HepG2 (cell line): ENCODE measurements around the gene ZCCHC3. TPM values are rescaled to one million over a fixed set of nuclear protein-coding genes. Genes with fewer than 3 reads are reported as not detected.

Experiments used
- ATF4 ChIP-seq, 2 experiments: fragments of 450-650 bp in 1 of 2; sonication (generic) in 1 of 2; formaldehyde crosslinking; IDR thresholded peaks; 2 replicates each; pipeline versions ENCODE4 v1.5.0 to v1.8.0; 2020 to 2022; ENCODE audit warnings: mild to moderate bottlenecking in 1 of 2, missing genetic modification reagents in 1 of 2
- BRCA1 ChIP-seq: sonication (generic); formaldehyde crosslinking; IDR thresholded peaks from 2 replicates; pipeline ENCODE4 v1.4.0; 2020; ENCODE audit warnings: missing genetic modification reagents
- CHD4 ChIP-seq: fragments of 200-600 bp; sonication (generic); IDR thresholded peaks from 2 replicates; pipeline ENCODE4 v1.7.0; 2017; ENCODE audit warnings: mild to moderate bottlenecking, low read length, borderline replicate concordance
- EEA1 ChIP-seq: sonication (generic); formaldehyde crosslinking; IDR thresholded peaks from 2 replicates; pipeline ENCODE4 v1.5.1; 2020; ENCODE audit warnings: mild to moderate bottlenecking, missing genetic modification reagents, borderline replicate concordance
- ISL2 ChIP-seq: sonication (generic); formaldehyde crosslinking; IDR thresholded peaks from 2 replicates; pipeline ENCODE4 v1.5.0; 2020; ENCODE audit warnings: missing genetic modification reagents
- MAX ChIP-seq: IDR thresholded peaks from 2 replicates; pipeline ENCODE4 v1.6.1; 2012; ENCODE audit warnings: inconsistent platforms
- PHF8 ChIP-seq: sonication (generic); formaldehyde crosslinking; IDR thresholded peaks from 2 replicates; pipeline ENCODE4 v1.5.0; 2020; ENCODE audit warnings: missing genetic modification reagents
- PITX1 ChIP-seq: sonication (generic); formaldehyde crosslinking; IDR thresholded peaks from 2 replicates; pipeline ENCODE4 v1.5.1; 2020; ENCODE audit warnings: mild to moderate bottlenecking, missing genetic modification reagents
- TEF ChIP-seq: sonication (generic); formaldehyde crosslinking; IDR thresholded peaks from 2 replicates; pipeline ENCODE4 v1.5.0; 2020; ENCODE audit warnings: missing genetic modification reagents
- TIGD3 ChIP-seq: sonication (generic); formaldehyde crosslinking; IDR thresholded peaks from 2 replicates; pipeline ENCODE4 v1.5.1; 2020; ENCODE audit warnings: mild to moderate bottlenecking, missing genetic modification reagents, borderline replicate concordance
- ZBTB33 ChIP-seq: sonication (generic); formaldehyde crosslinking; IDR thresholded peaks from 2 replicates; pipeline ENCODE4 v1.4.0; 2020; ENCODE audit warnings: missing genetic modification reagents
- ZFP36 ChIP-seq: fragments of 150-350 bp; IDR thresholded peaks from 2 replicates; pipeline ENCODE4 v1.6.1; 2018; ENCODE audit warnings: borderline replicate concordance, low read length, low read depth; ENCODE audit not compliant: partially characterized antibody
- ZNF333 ChIP-seq: sonication (generic); formaldehyde crosslinking; IDR thresholded peaks from 2 replicates; pipeline ENCODE4 v1.4.0; 2020; ENCODE audit warnings: mild to moderate bottlenecking, missing genetic modification reagents, borderline replicate concordance
- ZNF431 ChIP-seq: sonication (generic); formaldehyde crosslinking; IDR thresholded peaks from 2 replicates; pipeline ENCODE4 v1.9.0; 2022; ENCODE audit warnings: missing genetic modification reagents, low read depth, mild to moderate bottlenecking, borderline replicate concordance
- ZNF512B ChIP-seq: sonication (generic); formaldehyde crosslinking; IDR thresholded peaks from 2 replicates; pipeline ENCODE4 v1.5.1; 2020; ENCODE audit warnings: missing genetic modification reagents, mild to moderate bottlenecking, borderline replicate concordance
- ZNF770 ChIP-seq: sonication (generic); formaldehyde crosslinking; IDR thresholded peaks from 2 replicates; pipeline ENCODE4 v1.5.0; 2020; ENCODE audit warnings: mild to moderate bottlenecking, missing genetic modification reagents
- polyA plus RNA-seq, 8 experiments: library from polyadenylated mRNA; depleted of rRNA in 3 of 8; stranded (reverse) in 7 of 8; unstranded in 1 of 8; fragments of >200 nt; fragmentation: Illumina TruSeq in 4 of 8; extraction: Trizol in 4 of 8; gene quantifications; 2 replicates each; pipeline versions ENCODE4 v1.2.1 to v1.2.3, GENCODE V29; 2011 to 2016; ENCODE audit warnings: low read depth in 4 of 8, missing spikeins in 1 of 8, mixed read lengths in 1 of 8; ENCODE audit not compliant: insufficient read depth in 1 of 8
- total RNA-seq, 5 experiments: library from RNA; depleted of rRNA; stranded (reverse); fragments of >200 nt; fragmentation: Illumina TruSeq; extraction: Trizol; gene quantifications; 2 replicates each; pipeline ENCODE4 v1.2.3, GENCODE V29; 2016; ENCODE audit warnings: low read depth in 1 of 5

The ZCCHC3 gene
- total and polyA plus RNA-seq, 2 of the 13 experiments (the other 11 are each of a cell fraction or from before 2014, with no cell fraction given), result 46.6 to 63.0 TPM

GRCh38 chr20:327186-328026 lies 30.0 kb downstream of the ZCCHC3 start (continued):
- TF ChIP-seq ATF4 (CRISPR knock-in tag; IDR thresholded peaks at IDR 0.05) (peak in 1 of 2 experiments; percentile 17; a peak in 2 of 4 replicates), EEA1 (CRISPR knock-in tag) (peak; percentile 57; the same call in 1 of the 2 replicates), ZFP36 (peak; percentile 13), ZNF431 (CRISPR knock-in tag) (no peak; the same call in 1 of the 2 replicates), CHD4 (peak; percentile 18; the same call in 1 of the 2 replicates), PITX1 (CRISPR knock-in tag) (peak; percentile 77; the same call in 1 of the 2 replicates), ZNF512B (CRISPR knock-in tag) (0 out of 2 replicates have a peak, but pooled peaks have one; percentile 21), TEF (CRISPR knock-in tag) (no peak), ZNF770 (peak; percentile 52; the same call in 1 of the 2 replicates), ISL2 (CRISPR knock-in tag) (peak; percentile 30; the same call in 1 of the 2 replicates), ZNF333 (CRISPR knock-in tag) (peak; percentile 78; the same call in 1 of the 2 replicates), TIGD3 (0 out of 2 replicates have a peak, but pooled peaks have one; percentile 50), ZBTB33 (peak; percentile 48; the same call in 1 of the 2 replicates), PHF8 (CRISPR knock-in tag) (peak; percentile 27; the same call in 1 of the 2 replicates), BRCA1 (CRISPR knock-in tag) (no peak; the same call in 1 of the 2 replicates), MAX (peak; percentile 98)
